Breast epithelium (tissue), 3 donors: ENCODE data around the gene DRAXIN.

Experiments used
- POLR2A ChIP-seq: fragments of 450-650 bp; IDR thresholded peaks from one replicate; pipeline ENCODE4 v1.6.1; 2016; ENCODE audit warnings: antibody characterized with exemption, mild to moderate bottlenecking, moderate library complexity
- TF ChIP-seq, protein P1 (sequence below), 3 donors: fragments of 450-650 bp; IDR thresholded peaks; one replicate each; pipeline ENCODE4 v1.5.1; 2016 to 2017; ENCODE audit warnings: antibody characterized with exemption in 3 of 3, mild to moderate bottlenecking in 3 of 3, moderate library complexity in 3 of 3

DNA sequence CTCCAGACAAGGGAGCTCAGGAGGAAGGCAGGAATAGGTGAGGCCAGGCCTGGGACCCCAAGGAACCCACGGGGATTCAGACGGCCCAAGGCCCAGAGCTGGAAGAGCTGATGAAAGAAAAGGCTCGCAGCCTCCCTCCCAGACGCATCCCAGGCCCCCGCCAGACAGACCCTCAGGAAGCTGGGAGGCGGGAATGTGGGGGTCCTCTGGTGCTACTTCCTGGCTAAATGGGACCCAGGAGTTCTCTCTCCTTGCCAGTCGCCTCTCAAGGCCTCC lies 37.7 kb upstream of the DRAXIN start:
- TF ChIP-seq, protein P1, sequence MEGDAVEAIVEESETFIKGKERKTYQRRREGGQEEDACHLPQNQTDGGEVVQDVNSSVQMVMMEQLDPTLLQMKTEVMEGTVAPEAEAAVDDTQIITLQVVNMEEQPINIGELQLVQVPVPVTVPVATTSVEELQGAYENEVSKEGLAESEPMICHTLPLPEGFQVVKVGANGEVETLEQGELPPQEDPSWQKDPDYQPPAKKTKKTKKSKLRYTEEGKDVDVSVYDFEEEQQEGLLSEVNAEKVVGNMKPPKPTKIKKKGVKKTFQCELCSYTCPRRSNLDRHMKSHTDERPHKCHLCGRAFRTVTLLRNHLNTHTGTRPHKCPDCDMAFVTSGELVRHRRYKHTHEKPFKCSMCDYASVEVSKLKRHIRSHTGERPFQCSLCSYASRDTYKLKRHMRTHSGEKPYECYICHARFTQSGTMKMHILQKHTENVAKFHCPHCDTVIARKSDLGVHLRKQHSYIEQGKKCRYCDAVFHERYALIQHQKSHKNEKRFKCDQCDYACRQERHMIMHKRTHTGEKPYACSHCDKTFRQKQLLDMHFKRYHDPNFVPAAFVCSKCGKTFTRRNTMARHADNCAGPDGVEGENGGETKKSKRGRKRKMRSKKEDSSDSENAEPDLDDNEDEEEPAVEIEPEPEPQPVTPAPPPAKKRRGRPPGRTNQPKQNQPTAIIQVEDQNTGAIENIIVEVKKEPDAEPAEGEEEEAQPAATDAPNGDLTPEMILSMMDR (IDR thresholded peaks at IDR 0.05), result no peak
- TF ChIP-seq POLR2A, result no peak
